GM13976 (cell line): ENCODE measurements around the gene TSPAN13.

Experiments used
- DNase-seq: peaks from one replicate; pipeline ENCODE4 v3.0.0; 2012; ENCODE audit warnings: low spot score
- CTCF ChIP-seq: IDR thresholded peaks from 2 replicates; pipeline ENCODE4 v1.5.1; 2012; ENCODE audit warnings: borderline replicate concordance, mild to moderate bottlenecking; ENCODE audit not compliant: insufficient read depth; ENCODE audit errors: extremely low read depth, missing control alignments, control extremely low read depth
- in situ Hi-C: fragments of 300-500 bp; cut with MboI; formaldehyde crosslinking; loops from one replicate; pipeline ENCODE4 v1.12.0; 2022; ENCODE audit warnings: low sequenced_read_pairs, mixed read lengths, inconsistent platforms; ENCODE audit not compliant: unreplicated experiment

Gene TSPAN13

GRCh38 chr7:16745645-16746044 is 7.9 kb upstream of the TSPAN13 start:
- no peak for DNase-seq
- in situ Hi-C loops, result no loop called here
- TF ChIP-seq CTCF, result no peak

DNA sequence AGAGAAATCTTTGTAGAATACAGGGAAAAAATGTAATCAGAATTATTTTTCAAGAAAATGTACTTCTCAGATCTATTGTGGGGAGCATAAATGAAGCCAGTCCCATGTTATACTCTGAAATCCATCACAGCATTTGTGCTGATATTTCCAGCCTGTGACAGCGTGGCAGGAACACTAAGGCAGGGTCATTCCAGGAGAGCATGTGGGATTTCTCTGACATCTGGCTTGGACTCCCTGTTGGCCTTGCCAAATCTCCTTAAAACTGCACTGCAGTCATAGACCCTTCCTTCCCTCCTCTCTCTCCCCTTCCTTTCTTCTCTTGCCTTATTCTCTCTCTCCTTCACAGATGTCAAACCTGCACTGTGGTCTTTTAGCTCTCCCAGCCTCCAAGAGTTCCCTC is 6.5 kb upstream of the TSPAN13 start:
- in situ Hi-C loops, result no loop called here
- TF ChIP-seq CTCF, result no peak
- DNase-seq, result no peak

DNA sequence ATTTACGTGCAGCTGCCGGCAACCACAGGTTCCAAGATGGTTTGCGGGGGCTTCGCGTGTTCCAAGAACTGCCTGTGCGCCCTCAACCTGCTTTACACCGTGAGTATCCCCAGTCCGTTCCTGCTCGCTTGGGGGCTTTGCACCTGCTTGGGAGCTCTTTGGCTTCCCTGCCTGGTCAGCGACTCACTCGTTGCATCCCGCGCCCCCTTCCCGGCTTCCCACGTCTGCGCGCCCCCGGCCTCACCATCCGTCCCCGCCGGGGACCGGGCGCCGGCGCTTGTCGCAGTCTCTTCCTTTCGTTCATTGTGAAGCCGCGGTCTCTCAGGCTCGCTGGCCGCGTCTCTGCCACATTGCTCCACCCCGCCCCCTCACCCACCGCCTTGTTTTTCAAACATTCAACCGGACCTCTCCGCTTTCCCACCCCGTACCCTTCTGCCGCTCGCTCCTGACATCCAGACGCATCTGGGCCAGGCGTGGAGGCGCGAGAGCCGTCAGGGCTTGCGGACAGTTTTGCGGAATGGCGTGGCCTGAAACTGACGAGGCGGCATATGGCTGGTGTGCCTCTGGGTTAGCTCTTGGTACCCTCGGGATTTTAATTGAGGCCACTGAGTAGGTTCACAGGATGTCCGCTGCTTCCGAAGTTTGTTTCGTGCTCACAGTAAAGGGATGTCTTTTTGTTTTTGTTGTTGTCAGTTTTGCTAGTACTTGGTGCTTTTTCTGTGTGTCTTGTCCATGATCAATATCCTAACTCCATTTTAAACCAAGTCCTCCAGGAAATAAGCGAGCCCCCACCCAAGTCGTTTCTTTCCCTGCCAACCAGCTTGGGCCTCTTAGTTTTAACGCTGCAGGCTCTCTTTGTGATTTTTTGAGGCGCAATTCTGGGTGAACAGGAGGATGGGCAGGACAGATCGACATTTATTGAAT is 639 bp downstream of the TSPAN13 start:
- in situ Hi-C loops, result no loop called here
- peak; percentile 35 for DNase-seq
- no peak for TF ChIP-seq CTCF

GRCh38 chr7:16754856-16755317 is 1.3 kb downstream of the TSPAN13 start:
- in situ Hi-C loops, result no loop called here
- no peak for DNase-seq
- TF ChIP-seq CTCF, result no peak

DNA sequence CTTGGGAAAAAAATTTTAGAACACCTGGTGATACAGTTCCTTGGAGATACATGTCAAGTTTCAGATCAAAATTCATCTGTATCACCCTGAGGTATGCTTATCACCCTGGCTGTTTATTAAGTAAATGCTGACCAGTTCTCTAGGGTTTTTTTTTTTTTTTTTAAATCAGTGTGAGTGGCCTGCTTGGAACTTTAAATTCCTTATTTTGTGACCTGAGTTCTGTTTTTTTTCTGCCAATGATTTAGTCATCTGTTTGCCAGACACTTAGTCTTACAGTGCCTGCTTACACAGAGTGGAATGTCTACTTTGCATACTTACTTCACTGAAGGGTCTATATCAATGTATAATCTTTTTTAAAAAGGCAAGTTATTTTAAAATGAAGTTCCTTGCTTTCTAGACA is 1.8 kb downstream of the TSPAN13 start:
- in situ Hi-C loops, result no loop called here
- no peak for DNase-seq
- TF ChIP-seq CTCF, result no peak

DNA sequence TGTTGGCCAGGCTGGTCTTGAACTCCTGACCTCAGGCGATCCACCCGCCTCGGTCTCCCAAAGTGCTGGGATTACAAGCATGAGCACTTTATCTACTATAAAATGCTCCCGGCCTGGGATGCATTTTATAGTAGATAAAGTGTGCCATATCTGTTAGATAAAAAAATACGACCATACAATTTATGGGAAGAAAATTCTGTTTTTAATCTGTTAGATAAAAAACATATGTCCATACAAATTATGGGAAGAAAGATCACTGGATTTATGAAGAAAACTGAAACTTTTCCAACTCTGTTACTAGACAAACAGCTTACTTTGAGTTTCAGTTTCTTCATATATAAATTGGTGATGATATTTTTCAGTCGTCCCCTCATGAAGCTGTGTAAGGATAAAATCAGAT is 4.5 kb downstream of the TSPAN13 start:
- in situ Hi-C loops, result no loop called here
- no peak for DNase-seq

More for the DNA sequence above, 4.5 kb downstream of the TSPAN13 start:
- no peak for TF ChIP-seq CTCF
